CMK (cell line): ENCODE results near the gene CASTOR1.

Source experiments
- DNase-seq: peaks from one replicate; pipeline ENCODE4 v3.0.0-alpha.2; 2010; ENCODE audit warnings: low read depth

CASTOR1 gene

DNA sequence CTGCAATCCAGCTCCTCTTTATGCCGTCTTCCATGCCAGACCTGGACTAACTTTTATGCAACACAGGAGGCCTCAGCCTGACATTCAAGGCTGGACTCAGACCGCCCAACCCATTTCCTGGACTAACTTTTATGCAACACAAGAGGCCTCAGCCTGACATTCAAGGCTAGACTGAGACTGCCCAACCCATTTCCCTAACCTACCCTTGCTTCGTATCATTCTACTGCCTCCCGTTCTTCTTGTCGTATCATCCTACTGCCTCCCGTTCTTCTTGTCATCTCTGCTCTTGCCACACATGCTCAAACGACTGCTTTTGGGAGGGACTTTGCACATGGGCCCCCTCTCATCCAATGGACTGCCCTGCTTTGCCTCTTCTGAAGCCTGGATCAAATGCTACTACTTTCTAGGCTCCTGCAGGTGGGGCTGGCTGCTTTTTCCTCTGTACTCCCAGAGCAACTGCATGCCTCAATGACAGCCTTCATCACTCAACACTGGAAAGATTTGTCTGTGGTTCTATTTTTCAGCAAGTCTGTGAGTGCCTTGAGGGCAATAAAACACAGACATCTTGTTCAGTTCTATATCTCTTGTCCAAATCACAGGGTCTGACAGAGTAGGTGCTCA lies 29.6 kb upstream of the CASTOR1 start:
- DNase-seq = no peak

DNA sequence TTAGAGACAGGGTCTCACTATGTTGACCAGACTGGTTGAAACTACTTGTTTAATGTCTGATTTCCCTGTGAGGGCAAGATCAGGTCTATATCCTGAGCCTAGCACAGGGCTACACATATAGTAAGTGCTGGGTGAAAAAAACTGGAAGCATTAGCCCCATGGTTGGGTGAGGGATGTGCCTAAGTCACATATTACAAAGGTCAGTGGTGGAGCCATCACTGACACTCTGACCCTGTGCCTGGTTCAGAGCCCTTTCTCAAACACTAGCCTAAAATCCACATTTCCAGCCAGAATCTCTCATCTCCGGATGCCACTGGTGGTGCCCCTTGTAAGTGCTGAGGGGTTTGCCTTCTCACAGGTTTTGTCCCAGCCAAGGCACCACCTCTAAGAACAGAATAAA lies 28.5 kb upstream of the CASTOR1 start:
- no peak for DNase-seq

DNA sequence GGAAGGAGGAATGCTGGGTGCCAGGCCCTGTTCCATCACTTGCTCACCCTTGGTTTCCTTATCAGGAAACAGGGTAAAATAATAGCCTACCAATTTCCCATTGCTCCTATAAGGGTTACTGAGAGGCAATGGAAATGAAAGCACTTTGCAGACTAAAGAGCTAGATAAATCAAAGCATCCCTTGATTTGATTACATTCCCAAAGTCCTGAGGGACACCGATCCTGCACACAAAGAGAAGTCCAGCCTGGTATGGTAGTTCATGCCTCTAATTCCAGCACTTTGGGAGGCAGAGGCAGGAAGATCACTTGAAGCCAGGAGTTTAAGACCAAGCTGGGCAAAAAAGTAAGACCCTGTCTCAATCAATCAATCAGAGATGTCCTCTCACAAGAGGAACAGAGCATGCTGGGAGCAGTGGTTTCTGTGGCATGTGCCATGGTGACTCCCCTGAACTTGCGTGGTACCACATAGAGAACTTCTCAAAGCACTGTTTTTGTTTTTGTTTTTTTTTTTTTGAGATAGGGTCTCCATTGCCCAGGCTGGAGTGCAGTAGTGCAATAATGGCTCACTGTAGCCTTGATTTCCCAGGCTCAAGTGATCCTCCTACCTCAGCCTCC lies 26.8 kb upstream of the CASTOR1 start:
- DNase-seq = no peak

DNA sequence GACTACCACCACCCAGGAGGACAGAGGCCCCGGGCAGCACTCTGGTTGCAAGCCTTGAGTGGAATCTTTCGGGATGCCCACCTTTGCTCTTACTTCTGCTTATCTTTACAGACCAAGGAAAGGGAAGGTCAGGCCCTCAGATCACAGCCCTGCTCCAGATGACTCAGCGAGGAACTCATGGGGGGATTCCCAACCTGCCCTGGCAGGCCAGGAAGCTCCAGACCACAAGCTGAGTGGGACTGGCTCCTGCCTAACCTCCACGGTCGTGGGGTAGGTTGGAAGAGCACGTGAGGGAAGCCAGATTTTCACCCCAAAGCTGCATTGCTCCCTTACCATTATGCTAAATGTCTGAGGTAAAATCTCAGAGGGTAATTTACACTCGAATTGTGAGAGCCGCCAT lies 25.6 kb upstream of the CASTOR1 start:
- DNase-seq = peak; percentile 79

DNA sequence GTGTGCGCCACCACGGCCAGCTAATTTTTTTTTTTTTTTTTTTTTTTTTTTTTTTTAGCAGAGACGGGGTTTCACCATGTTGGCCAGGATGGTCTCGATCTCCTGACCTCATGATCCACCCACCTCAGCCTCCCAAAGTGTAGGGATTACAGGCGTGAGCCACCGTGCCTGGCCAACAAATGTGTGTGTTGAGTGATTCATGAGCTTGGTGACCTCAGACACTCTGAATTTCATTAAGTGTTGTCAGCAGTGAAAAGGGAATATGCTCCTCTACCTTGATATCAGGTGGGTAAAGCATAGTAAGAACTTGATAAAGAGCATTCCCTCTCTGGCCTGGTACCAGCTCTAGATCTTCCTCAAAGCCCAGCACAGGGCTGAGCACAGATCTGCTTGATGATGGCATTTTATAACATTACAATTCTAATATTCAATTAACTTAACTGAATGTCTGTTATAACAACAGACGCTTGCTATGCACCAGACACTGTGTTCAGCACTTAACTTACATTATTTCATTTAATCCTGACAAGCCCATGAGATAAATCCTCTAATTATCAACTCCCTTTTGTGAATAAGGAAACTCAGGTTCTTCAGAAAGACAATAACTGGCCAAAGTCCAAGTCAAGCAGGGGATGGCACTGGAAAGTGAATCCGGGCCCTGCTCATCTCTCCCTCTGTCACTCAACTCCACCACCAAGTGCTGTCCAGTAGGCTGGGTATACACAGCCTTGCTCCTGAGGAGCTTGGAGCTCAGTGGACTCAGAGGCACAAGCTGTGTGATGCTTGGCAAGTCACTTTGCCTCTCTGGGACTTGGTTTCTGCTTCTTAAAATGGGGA lies 24.4 kb upstream of the CASTOR1 start:
- no peak for DNase-seq

DNA sequence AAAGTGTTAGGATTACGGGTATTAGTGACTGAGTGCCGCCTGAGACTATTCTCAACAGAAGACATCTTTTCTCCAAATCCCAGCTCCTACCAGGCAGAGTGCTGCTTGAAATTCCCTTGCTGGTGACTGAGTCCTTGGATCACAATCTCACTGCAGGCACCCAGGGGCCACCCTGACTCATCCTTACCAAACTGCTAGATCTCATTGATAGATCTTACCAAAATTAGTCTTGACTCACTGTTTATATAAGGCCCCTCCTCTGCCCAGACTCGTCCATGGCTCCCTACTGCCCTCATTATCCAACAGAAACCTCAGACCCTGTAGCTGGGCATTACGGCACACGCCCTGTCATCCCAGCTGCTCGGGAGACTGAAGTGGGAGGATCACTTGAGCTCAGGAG lies 22.7 kb upstream of the CASTOR1 start:
- no peak for DNase-seq

DNA sequence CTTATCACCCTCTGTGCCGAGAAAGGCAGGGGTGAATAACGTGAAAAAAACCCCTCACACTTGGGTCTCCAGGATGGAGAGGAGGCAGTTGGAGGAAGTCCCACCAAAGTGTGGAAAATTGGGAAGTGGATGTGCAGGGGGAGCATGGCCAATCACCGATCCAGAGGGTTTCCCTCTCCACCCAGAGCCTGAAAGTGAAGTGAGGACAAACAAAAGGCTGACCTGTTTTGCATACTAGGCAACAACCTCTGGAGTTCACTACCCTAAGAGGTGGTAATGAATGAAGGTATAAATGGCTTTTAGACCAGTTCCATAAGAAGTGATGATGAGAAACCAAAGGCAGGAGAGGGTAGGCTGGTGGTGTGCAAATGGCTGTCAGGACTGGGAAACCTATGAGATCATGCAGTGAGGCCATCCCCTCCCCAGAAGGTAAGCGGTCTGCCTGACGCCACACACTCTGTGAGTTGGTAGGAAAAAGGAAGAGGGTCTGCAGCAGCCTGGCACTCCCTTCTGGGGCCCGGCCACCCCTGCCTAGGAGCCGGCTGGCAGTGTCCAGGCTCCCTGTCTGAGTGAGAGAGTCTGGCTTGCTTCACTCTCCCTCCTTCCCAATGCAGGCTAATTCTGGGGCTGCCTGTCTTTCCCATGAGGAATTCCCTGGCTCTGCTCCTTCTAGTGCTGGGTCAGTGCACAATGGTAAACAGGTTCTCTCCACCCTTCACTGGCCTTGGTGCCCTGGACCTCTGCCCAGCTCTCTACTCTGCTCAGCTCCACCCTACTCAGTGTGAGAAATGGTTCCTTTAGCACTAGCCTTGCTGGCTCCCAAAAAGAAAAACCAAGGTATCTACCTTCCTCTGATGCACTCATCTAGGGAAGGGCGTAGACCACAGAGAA lies 21.8 kb upstream of the CASTOR1 start:
- DNase-seq = no peak

DNA sequence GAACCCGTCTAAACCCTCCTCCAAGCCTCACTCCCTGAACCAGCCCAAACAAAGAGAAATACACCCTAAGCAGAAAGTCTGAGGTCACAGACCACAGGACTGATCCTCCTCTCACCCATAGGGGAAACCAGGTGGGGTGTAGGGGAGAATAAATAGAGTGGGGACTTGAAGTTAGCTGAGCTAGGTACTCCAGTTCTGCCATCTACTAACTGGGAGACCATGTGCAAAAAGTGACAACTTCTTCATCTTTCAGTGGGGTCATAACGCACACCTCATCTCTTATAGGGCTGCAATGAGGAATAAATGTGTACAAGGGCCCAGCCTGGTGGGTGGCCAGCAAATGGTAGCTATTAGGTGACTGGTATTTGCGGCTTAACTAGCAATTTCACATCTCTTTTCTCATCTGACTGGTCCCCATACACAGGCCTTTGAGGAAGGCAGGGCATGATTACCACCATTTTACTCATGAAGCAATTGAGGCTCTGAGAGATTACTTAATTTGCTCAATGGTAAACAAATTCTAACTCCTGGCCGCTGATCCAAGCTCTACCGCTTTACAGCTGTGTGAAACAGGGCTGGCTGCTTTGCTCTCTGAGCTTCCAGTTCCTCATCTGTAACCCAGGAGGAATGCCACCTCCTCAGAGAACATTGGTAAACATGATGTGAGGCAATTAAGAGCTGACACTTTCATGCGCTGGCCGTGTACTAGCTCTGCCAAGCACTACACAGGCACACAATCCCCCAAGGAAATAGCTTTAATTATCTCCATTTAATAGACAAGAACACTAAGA lies 20.8 kb upstream of the CASTOR1 start:
- DNase-seq = no peak

DNA sequence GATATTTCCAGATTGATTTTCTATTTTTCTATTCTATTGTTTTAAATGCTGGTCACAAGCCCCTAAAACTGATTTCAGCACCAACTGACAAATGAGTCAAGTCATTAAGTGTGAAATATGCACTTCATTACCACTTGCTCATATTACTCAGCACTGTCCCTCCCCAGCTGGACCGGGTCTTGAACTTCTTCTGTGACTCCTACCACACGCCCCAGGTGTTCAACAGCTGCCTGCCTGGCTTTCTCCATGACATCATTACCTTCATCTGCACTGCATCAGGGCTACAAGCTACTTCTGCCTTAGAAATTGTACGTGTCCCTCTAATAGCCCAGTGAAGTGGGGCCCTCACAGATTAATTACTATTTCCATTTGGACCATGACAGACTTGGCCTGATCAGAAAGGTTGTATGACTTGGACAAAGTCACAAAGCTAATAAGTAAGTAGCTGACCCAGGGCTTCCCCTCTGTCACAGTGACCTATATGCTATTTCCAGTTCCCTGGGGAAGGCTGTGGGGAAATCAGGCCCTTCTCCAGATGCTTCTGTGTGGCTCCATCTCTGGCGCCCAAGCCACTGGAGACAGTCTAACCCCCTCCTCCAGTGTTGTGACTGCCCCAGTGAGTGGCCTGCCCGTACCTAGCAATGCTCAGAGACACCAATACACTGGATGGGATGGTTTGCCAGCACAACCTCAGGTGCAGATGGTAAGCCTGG lies 19.4 kb upstream of the CASTOR1 start:
- DNase-seq = no peak

DNA sequence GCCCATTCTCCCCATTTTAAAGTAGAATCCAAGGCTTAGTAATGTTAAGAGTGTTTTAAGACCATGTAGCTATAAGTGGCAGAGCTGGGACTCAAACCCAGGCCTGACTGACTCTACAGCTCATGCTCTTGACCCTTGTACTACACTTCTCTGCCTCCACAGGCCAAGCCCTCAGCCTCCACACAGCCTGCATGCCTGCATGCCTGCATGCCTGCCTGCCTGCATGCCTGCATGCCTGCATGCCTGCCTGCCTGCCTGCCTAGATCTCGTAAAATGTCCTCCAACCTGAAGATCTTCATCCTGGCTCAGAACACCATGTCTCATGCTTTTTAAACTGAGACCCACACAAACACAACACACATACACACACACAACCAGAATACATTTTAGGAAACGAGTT lies 18.8 kb upstream of the CASTOR1 start:
- DNase-seq = no peak

DNA sequence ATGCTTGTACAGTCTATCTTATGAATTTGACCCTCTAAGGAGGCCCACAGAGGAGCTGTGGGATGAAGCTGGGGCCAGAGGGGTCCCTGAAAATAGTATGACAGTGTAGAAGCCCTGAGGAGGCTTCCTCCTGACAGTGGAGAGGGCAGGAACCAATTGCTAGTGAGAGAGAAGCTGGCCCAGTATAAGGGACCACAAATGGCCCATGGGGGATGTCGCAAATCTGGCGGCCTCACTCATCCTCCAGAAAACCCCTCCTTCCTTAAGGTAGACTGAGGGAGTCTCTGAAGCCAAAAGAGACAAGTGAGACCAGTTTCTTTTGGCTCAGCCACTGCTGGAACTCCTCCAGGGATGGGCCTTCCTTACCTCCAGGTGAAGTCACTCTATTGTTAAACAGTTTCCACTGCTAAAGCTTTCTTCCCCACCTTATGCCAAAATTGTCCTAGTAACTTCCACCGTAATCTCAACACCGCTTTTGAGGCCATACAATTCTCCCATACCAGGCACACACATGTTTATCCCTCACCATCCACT lies 17.8 kb upstream of the CASTOR1 start:
- DNase-seq = no peak

DNA sequence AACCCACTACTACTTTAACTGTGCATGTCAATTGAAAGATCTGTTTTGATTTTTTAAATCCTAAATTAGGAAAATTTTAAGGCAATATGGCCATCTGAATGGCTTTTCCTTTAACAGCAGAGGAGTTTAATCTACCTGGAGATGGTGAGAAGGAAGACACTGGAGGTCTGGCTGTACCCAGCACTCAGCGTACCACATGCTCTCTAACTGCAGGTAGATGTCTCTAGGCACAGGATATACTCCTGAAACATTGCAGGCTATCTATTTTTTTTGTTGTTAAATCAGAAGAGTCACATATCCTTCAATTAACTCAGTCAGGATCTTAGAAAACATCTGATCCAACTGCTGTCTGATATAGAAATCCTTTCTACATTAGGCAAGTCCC lies 17.3 kb upstream of the CASTOR1 start:
- no peak for DNase-seq

DNA sequence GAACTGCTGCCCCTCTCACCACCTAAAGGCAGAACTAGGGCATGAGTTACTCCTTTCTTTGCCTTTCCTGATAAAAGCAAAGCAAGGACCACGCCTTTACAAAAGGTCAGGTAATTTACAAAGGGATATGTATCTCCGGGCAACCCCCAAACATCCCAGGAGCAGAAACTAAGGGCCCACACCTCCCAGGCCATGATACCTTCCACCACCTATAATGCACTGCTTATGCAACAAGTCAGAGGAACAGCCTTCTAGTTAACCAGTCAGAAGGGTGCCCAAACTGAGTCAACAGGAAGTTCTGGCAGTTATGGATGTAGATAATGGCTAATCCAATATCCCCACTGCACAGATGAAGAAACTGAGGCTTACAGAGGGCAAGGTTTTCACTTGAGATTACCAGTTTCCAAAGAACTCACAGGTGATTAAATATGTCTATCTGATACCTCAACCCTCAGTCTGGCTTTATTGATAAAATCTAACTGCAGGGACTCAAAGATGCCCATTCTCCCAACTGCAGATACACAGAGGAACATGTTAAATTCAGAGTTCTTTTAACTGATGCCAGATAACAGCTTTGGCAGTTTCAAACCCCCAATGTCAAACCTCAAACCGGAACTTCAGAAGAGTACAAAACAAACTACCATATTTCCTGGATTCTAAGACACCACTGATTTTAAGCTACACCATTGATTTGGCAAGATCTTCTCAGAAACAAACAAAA lies 16.8 kb upstream of the CASTOR1 start:
- no peak for DNase-seq

DNA sequence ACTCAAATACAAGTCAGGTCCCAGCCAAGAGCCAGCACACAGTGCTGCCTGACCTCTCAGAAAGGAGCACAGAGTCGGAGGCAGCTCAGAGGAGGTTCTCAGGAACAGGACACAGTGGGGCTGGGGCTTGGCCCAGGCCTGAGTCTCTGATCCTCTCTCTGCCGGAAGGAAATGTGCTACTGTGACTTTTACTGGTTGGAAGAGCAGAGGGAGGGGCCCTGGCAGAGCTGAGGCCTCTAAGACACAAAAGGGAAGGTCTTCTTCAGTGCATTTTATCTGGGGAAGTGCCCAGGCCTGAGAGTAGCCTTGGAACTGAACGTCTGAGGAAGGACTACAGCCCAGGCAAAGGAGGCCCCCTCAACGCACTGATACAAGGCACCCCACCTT lies 16.2 kb upstream of the CASTOR1 start:
- DNase-seq = no peak

DNA sequence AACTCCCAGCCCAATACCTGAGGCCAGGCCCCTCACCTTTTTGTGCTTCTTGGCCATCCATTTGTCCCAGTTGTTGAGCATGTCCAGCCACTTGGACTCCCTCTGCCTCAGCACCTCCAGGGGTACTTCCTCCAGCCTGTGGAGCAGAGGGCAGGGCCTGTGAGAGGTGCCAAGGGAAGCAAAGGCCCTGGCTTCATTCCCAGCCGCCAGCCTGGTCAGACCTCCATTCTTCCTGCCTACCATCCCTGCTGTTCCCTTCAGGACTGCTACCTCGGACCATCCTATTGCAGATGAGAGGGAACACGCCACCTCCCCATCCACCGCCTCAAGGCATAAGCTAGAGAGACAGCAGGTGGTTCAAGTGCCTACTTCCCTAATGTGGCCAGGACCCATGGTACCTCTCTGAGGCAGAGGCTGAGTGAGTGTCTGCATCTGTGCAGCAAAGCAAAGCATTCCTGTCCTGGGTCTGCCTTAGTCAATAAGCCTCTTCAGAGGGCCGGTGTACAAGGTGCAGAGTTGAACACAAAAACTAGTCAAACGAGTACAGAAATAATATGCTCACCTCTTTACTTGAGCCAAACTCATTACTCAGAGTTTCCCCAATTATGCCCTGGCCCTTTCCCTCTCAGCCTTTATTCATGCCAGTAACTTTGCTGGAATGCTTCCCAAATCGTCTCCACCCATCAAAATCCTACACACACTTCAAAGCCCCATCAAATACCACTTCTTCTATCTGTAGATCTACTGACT lies 15.4 kb upstream of the CASTOR1 start:
- no peak for DNase-seq

DNA sequence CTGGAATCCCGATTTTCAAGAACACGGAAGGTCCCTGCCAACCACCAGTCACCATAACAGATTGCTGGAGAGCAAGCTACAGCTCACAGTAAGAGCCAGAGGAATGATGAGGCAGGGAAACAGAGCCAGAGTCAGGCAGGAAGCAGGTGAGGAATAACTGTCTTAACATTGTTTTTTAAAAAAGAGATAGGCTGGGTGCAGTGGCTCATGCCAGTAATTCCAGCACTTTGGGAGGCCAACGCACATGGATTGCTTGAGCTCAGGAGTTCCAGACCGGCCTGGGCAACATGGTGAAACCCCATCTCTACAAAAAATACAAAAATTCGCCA lies 13.5 kb upstream of the CASTOR1 start:
- DNase-seq = no peak

DNA sequence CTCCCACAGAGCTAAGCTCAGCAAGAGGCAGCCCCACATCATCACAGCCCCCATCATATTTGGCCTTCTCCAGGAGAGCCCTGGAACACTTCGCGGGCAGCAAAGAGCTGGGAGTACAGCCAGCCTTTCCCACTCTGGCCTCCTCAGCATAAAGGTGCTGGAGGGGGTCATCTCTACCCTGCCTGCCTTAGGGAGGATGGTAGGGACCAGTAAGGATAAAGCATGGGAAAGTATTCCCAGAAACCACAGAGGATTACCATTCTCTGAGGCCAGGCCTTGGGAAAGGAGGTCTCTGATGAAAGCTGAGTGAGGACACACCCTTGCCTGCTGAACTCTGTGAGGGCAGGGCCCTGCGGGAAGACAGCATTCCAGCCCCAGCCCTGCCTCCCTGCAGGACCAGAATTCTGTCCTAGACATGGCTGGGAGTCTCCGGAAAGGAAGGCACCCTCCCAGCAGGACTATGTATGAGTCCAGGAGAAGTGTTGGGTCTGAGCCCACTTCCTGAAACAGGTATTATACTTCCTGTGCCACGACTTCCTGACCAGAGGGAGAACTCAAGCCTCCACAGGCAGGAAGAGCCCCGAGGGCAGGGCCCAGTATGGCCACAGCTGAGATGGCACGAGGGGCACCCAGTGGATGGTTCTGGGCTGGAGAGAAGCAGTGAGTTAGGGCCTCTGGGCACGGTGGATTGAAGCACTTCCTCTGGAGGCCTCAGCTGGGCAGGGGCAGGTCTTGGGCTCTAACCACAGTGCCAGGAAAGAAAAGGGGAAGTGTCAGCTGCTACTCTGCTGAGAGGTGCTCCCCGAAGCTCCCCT lies 12.9 kb upstream of the CASTOR1 start:
- DNase-seq = no peak

DNA sequence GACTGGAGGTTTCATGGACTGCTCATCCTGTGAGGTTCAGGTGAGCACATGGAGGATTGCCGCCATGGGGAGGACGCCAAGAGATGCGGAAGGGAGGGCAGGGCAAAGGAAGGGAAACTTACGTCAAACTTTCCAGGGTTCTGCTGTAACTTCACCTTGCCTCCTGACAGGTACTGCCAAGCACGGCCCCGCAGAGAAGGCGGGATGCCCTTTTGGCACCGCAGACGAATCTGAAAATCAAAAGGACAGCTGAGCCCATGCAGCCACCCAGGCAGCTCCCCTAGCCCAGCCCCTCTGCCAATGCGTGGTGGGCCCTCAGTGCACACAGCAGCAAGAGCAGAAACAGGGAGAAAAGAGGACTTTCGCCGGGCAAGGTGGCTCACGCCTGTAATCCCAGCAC lies 10.0 kb upstream of the CASTOR1 start:
- DNase-seq = no peak
